ENCODE data around the gene HBD.
"Not testable (repeated sequence)": the region's sequence is repeated elsewhere in the genome, so short reads cannot be mapped to it uniquely, and the experiment has no call there.

The HBD gene

DNA sequence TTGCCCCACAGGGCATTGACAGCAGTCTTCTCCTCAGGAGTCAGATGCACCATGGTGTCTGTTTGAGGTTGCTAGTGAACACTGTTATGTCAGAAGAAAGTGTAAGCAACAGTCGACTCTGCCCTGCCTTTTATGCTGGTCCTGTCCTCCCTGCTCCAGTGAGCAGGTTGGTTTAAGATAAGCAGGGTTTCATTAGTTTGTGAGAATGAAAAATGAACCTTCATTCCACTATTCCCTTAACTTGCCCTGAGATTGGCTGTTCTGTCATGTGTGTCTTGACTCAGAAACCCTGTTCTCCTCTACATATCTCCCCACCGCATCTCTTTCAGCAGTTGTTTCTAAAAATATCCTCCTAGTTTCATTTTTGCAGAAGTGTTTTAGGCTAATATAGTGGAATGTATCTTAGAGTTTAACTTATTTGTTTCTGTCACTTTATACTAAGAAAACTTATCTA lies at the start of gene HBD:
Gene HBD, minus strand, starts transcription at position 103 of the 454 bp plus-strand sequence. Its CDS starts 50 bp downstream, at position 53.
- DNase-seq, result no peak

DNA sequence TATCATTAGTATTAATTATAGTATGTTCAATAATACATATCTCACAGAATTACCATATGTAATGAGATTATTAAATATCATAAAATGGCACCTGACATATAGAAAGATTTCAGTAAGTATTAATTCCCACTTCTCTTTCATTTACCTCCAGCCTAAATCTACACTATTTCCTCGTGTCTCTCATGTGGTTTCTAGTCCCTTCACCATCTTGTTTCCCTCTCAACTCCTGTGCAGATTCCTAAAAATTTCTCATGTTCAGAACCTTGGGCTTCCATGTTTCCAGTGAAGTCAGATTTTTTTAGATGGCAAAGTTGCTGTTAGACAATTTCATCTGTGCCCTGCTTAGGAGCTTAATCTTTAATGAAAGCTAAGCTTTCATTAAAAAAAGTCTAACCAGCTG lies 49.6 kb upstream of the HBD start:
- DNase-seq, result no peak

DNA sequence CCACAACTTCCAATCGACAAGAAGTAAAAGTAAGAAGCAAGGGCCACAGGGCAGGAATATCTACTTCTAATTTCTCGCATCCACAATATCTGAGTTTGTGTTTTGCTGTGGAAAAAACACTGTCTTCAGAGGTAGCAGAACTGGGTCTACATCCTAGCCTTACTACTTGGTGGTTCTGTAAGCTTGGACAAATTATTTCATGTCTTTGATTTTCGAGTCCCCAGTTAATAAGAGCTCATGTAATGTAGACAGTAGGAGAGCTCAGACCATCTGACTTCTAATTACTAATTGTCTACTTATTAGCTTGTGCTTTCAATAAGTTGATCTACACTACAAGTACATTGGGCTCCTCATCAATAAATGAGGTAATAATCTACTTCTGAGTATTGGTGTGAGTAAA lies 48.8 kb upstream of the HBD start:
- DNase-seq, result no peak

DNA sequence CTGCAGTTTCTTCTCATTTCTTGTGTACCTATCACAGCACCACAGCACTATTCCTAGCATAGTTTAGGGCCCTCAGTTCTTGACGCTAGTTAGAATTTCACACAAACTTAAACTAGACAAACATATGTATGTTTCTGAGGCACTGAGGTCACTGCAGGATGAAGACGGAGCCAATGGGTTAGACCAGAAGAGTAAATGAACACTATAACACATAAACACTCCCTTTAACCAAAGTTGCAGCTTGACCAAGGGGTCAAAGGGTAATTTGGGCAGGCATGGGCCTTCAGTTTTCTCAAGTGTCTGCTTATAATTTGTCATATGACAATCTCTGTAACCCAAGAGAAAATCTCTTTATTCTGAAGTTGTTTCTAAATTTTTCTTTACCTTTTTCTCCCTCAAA lies 48.3 kb upstream of the HBD start:
- no peak for DNase-seq

DNA sequence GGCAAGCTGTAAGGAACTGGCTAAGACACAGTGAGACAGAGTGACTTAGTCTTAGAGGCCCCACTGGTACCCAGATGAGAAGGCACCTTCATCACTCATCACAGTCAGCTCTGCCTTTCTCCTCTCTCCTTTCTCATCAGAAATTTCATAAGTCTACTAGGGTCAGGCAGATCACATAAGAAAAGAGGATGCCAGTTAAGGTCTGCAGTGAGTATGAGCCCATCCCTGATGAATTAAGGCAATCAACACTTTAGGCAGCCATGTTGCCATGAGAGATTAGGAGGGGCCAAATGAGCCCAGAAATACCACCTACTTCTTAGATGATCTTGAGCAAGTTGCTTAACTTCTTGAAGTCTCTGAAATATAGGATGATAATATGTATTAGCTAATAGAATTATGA lies 47.3 kb upstream of the HBD start:
- no peak for DNase-seq

DNA sequence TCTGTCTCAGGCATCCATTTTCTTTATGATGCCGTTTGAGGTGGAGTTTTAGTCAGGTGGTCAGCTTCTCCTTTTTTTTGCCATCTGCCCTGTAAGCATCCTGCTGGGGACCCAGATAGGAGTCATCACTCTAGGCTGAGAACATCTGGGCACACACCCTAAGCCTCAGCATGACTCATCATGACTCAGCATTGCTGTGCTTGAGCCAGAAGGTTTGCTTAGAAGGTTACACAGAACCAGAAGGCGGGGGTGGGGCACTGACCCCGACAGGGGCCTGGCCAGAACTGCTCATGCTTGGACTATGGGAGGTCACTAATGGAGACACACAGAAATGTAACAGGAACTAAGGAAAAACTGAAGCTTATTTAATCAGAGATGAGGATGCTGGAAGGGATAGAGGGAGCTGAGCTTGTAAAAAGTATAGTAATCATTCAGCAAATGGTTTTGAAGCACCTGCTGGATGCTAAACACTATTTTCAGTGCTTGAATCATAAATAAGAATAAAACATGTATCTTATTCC lies 46.4 kb upstream of the HBD start:
- no peak for DNase-seq

DNA sequence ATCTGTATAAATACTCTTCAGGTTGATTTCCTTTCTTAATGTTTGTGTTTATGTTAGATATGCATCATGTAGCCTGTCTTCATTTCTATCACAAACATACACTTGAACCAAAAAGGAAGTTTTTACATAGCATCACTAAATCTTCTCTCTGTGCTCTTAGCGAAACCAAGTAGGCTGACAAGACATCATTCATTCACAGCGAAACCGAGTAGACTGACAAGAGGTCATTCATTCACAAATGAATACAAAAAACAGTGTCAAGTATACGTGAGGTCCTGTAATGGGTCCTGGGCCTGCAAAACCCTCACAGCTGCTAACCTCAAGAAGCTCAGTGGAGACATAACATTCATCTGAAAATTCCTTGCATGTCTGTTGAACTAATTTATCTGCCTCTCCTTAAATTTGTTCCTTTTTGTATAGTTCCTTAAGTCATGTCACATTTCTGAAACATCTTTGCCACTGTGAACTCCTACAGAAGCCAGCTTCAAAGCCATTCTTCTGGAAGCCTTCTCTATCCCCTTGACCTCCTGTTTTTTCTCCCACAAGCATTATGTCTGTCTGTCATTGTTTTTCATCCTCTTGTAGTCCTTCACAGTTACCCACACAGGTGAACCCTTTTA lies 45.3 kb upstream of the HBD start:
- no peak for DNase-seq

DNA sequence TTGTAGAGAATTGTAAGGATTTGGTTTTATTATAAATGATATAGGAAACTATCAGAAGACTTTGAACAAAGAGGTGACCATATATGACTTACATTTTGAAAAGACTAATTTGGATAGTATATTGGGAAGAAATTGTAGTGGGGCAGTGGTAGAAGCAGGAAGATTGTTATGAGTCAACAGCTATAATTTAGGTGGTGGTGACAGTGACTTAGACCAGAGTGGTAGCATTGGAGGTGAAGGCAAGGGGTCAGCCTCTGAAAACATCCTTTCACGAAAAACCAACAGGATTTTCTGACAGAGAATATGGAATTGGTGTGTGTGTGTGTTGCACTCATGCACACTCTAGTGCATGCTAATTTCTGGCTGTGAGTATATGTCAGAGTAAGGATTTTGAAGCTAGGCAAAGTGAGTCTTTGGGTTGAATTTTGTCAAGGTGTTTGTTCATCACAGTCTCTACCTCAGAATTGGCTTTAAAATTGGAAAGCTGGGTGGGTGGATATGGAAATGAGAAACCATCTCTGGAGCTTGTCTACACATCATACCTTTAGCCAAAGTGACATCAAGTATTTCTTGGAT lies 43.6 kb upstream of the HBD start:
- no peak for DNase-seq

DNA sequence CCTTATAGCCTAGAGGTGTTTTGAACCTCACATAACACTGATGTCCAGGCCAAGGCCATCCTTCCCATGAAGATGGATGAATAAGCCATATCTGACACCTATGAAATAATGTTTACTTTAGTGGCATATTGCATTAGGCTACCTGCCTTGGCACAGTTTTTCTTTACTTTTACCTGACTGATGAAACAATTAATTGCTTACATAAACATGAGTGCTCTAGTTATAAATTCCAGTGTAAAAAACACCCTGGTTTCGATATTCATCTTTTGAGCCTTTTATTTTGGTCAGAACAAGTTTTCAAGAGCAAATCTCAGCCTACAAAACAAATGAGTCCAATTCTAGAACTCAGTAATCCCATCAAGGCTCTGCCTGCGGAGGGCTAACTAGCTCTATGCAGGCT lies 42.4 kb upstream of the HBD start:
- no peak for DNase-seq

DNA sequence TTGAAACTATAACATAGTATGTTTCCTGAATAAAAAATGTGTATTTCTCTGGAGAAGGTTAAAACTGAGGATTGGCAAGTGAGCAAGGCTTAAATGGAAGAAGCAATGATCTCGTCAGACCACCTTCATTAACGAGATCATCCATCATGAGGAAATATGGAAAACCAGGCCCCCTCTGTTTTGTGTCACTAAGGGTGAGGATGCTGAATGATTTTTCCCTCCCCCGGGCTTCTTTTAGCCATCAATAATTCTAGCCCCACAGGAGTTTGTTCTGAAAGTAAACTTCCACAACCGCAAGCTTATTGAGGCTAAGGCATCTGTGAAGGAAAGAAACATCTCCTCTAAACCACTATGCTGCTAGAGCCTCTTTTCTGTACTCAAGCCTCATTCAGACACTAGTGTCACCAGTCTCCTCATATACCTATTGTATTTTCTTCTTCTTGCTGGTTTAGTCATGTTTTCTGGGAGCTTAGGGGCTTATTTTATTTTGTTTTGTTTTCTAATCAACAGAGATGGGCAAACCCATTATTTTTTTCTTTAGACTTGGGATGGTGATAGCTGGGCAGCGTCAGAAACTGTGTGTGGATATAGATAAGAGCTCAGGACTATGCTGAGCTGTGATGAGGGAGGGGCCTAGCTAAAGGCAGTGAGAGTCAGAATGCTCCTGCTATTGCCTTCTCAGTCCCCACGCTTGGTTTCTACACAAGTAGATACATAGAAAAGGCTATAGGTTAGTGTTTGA lies 41.3 kb upstream of the HBD start:
- DNase-seq, result no peak

DNA sequence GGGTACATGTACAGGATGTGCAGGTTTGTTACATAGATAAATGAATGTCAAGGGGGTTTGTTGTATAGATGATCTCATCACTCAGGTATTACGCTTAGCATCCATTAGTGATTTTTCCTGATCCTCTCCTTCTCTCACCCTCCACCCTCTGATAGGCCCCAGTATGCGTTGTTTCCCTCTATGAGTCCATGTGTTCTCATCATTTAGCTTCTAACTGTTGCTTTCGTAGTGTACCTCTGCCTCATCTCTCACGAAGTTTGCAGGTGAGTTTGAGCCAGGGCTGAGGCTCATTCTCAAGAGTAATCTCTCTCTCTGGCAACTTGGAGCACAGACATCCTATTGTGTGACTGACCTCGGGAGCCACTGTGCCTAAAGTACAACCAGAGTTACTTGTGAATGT lies 40.1 kb upstream of the HBD start:
- no peak for DNase-seq

DNA sequence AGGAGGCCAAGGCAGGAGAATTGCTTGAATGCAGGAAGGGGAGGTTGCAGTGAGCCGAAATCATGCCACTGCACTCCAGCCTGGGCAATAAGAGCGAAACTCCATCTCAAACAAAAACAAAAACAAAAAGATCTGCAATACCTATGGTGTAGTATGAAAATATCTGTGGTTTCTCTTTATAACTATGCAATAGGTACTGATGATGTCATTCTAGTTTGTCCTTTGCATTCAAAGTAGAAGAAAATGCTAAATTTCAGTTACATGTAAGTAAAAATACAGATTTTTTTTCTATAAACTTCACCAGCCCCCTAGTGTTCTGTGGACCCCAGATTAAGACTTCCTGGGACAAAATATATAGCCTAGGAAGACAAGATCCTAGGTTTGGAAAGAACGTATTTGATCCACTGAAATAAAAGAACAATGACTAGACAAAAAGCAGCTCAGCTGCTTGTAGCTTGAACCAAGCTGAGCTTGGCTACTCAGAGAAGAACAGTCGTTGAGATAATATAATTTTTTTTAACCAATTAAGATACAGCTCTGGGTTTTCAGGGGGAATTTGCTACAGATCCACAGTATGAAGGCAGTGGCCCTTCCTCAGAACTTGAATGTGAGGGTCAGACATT lies 38.2 kb upstream of the HBD start:
- no peak for DNase-seq

DNA sequence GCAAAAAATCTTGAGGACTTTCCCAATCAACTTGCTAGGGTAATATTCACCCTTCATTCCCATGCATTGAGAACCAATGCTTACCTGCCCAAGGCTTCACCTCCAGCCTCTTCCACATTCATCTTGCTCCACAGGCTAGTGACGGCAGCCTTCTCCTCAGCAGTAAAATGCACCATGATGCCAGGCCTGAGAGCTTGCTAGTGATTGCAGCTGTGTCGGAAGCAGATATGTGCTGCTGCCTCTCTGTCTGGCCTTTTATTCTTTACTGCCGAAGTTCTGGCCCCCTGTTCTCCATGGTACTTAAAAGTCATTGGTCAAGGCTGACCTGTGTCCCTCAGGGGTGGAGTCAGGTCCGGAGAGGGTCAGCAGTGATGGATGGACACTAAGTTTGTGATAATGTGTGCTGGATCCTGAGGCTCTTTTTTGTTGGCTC lies 35.4 kb upstream of the HBD start, which contains the start of gene HBE1:
Gene HBE1, minus strand, starts transcription at position 231 of the 433 bp plus-strand sequence. Its CDS starts 55 bp downstream, at position 176.
- DNase-seq, result no peak

DNA sequence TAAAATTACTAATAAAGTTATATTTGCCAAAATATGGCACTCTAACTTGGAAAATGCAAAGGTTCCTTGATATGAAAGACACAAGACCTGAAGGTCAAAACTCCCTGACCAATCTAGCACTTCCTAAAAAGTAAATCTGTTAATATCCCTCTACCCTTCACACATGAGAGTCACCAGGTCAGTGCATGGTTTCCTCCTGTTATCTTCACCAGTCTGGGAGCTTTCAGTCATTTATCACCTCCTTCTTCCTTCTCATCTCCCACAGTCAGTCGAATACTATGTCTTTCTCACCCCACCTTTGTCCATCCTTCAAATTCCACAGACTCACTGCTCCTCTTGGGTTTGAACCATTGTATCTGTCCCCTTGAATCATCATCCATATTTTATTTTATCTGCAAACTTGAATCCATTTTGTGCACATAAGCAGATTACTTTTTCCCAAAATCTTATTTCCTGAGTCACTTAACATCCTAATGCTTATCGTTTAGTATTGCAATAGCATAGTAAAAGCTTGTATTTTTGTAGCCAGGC lies 32.8 kb upstream of the HBD start:
- DNase-seq, result no peak

DNA sequence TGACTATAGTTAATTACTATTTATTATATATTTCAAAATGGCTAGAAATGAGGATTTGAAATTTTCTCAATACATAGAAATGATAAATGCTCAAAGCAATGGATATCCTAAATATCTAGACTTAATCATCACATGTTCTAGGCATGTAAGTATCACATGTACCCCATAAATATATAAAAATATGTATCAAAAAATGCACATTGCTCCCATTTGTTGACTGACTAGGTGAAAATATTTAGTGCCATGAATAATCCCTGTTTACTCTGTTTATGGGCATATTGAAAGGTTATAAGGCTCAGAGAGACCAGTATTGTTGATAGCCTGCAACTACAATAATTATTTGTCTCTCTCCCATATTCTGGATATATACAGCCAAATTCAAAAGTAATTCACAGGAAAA lies 32.3 kb upstream of the HBD start:
- DNase-seq, result no peak

DNA sequence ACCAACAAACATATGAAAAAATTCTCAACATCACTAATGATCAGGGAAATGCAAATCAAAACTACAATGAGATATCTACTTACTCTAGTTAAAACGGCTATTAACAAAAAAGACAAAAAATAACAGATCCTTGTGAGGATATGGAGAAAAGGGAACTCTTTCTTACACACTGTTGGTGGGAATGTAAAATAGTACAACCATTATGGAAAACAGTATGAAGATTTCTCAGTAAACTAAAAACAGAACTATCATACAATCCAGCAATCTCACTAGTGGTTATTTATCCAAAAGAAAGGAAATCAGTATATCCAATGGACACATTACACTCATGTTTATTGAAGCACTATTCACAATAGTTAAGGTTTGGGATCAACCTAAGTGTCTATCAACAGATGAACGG lies 31.5 kb upstream of the HBD start:
- no peak for DNase-seq

DNA sequence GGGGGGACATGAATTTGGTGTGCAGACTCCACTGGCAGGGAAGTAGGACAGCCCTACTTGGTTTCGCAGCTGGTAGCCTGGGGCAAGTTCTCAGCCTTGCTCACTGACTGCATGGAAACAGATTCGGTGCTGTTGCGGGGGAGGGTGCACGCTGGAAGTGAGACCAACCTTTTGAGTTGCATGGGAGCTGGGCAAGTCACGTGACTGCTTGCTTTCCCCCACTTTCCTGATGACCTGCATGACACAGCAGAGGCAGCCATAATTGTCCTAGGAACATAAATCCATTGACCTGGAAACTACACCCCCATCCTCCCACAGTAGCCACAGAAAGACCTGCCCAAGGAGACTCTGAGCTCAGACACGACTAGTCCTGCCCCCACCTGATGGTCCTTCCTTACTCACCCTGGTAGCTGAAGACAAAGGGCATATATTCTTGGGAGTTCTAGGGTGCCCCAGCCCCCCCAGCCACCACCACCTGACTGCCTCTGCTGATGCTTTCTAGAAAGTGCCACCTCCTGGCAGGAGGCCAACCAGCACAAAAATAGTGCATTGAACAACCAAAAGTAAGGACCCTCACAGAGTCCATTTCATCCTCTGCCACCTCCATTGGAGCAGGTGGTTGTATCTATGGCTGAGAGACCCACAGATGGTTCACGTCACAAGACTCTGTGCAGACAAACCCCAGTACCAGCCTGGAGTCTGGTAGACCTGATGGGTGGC lies 24.4 kb upstream of the HBD start:
- no peak for DNase-seq

DNA sequence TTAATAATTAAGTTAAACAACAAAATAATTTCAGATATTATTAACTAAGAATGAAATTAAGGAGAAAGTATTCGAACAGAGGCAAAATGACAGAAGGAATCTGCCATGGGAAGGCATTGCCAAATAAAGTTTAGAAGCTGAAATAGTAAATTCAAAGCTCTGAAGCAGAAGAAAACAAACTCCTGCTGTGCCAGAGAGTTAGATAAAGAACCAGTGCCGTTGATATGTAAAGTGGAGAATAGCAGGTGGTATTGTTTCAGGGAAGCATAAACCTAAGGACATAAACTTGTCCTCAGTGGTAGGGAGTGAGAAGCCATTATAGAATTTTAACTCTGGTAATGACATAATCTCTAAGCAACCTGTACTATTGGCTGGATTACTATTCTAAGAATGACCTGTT lies 23.0 kb upstream of the HBD start:
- no peak for DNase-seq

DNA sequence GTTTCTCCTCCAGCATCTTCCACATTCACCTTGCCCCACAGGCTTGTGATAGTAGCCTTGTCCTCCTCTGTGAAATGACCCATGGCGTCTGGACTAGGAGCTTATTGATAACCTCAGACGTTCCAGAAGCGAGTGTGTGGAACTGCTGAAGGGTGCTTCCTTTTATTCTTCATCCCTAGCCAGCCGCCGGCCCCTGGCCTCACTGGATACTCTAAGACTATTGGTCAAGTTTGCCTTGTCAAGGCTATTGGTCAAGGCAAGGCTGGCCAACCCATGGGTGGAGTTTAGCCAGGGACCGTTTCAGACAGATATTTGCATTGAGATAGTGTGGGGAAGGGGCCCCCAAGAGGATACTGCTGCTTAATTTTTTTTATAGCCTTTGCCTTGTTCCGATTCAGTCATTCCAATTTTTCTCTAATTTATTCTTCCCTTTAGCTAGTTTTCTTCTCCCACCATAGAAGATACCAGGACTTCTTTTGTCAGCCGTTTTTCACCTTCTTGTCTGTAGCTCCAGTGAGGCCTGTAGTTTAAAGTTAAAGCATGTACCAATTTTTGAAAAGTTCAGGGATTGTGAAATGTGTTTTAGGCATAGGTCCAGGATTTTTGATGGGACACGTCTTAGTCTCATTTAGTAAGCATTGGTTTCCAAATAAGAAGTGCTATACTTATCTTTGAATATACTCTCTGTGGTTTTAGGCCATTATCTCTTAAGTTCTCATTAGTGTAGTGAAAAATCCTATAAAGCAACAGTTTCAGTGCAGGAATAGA lies 20.5 kb upstream of the HBD start, which contains the start of gene HBG2:
Gene HBG2, minus strand, starts transcription at position 136 of the 768 bp plus-strand sequence. Its CDS starts 53 bp downstream, at position 83.
- not testable (repeated sequence) for DNase-seq

DNA sequence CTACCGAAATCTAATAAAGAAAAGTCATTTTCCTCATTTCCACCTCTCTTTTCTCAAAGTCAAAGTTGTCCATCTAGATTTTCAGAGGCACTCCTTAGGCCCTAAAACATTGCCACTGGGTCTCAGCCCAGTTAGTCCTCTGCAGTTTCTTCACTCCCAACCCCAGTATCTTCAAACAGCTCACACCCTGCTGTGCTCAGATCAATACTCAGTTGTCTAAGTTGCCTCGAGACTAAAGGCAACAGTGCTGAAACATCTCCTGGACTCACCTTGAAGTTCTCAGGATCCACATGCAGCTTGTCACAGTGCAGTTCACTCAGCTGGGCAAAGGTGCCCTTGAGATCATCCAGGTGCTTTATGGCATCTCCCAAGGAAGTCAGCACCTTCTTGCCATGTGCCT lies 19.7 kb upstream of the HBD start:
- DNase-seq, result not testable (repeated sequence)

DNA sequence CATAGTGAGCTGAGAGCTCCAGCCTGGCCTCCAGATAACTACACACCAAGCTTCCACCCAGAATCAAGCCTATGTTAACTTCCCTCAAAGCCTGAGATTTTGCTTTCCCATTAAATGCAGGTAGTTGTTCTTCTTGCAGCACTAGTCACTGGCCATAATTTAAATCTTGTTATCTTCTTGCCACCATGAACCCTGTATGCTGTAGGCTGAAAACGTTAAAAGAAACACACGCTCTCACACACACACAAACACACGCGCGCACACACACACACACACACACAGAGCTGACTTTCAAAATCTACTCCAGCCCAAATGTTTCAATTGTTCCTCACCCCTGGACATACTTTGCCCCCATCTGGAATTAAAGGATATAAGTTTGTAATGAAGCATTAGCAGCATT lies 19.2 kb upstream of the HBD start:
- not testable (repeated sequence) for DNase-seq

DNA sequence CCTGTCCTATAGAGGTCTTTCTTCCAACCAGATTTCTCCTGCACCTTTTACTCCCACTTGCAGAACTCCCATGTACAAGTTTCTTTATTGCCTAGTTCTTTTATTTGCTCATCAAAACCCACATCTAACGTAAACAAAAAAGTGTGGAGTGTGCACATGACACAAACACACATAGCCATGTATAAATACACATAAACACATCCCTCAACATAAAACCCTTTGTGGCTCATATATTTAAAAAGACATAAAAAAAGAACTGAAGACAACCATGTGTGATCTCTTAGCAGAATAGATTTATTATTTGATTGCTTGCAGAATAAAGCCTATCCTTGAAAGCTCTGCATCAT lies 18.6 kb upstream of the HBD start:
- DNase-seq, result no peak
